Erythroblast (primary cell): ENCODE results near the gene ADA.
A peak's percentile ranks its signal among the peaks of the same experiment; 100 is the strongest.
"Not testable (repeated sequence)": the region's sequence is repeated elsewhere in the genome, so short reads cannot be mapped to it uniquely, and the experiment has no call there.

Experiments
- DNase-seq, 2 experiments: peaks; one replicate each; lab custom pipeline; 2025; lab: John Stamatoyannopoulos, UW
- GATA1 ChIP-seq: IDR thresholded peaks from 2 replicates; pipeline ENCODE4 v1.6.1; 2011; ENCODE audit warnings: low read depth, mild to moderate bottlenecking, control low read depth, low read length, moderate library complexity
- POLR2A ChIP-seq: IDR thresholded peaks from 2 replicates; pipeline ENCODE4 v1.6.1; 2011; ENCODE audit warnings: mild to moderate bottlenecking, low read length

Gene ADA

GRCh38 chr20:44651684-44652423 lies at the start of gene ADA:
ADA (minus strand) TSS chr20:44651699; CDS start chr20:44651607, 92 bp downstream.
- no peak for TF ChIP-seq GATA1
- TF ChIP-seq POLR2A, result no peak
- peak; percentile 44 to 55 for DNase-seq

GRCh38 chr20:44700306-44700705 lies 48.8 kb upstream of the ADA start:
- DNase-seq, result no peak
- TF ChIP-seq POLR2A (no peak), GATA1 (no peak)

GRCh38 chr20:44698351-44698750 lies 46.9 kb upstream of the ADA start:
- no peak for DNase-seq
- TF ChIP-seq POLR2A (no peak), GATA1 (no peak)

GRCh38 chr20:44697041-44697440 lies 45.5 kb upstream of the ADA start:
- DNase-seq, result not testable (repeated sequence)

- no peak for DNase-seq
- no peak for TF ChIP-seq GATA1
- TF ChIP-seq POLR2A, result no peak
Measured at GRCh38 chr20:44696315-44696714, 44.8 kb upstream of the ADA start.

- no peak for TF ChIP-seq POLR2A
- TF ChIP-seq GATA1, result no peak
Measured at GRCh38 chr20:44695674-44696300, 44.3 kb upstream of the ADA start.

GRCh38 chr20:44695295-44695673 lies 43.8 kb upstream of the ADA start:
- no peak for DNase-seq
- TF ChIP-seq GATA1 (no peak), POLR2A (no peak)

More at GRCh38 chr20:44695674-44696300, 44.3 kb upstream of the ADA start:
- DNase-seq, result no peak

- no peak for DNase-seq
- TF ChIP-seq GATA1 (no peak), POLR2A (no peak)
Measured at GRCh38 chr20:44694159-44694558, 42.7 kb upstream of the ADA start.

GRCh38 chr20:44693627-44694026 lies 42.1 kb upstream of the ADA start:
- DNase-seq, result no peak
- TF ChIP-seq GATA1, result no peak
- no peak for TF ChIP-seq POLR2A

GRCh38 chr20:44692932-44693480 lies 41.5 kb upstream of the ADA start:
- DNase-seq, result no peak
- TF ChIP-seq GATA1, result no peak
- no peak for TF ChIP-seq POLR2A

- DNase-seq, result no peak
- TF ChIP-seq POLR2A (no peak), GATA1 (no peak)
Measured at GRCh38 chr20:44691424-44692423, 40.2 kb upstream of the ADA start.

GRCh38 chr20:44690781-44691423 lies 39.4 kb upstream of the ADA start:
- no peak for TF ChIP-seq POLR2A
- DNase-seq, result no peak

GRCh38 chr20:44689809-44690208 lies 38.3 kb upstream of the ADA start:
- TF ChIP-seq POLR2A, result no peak
- no peak for TF ChIP-seq GATA1
- no peak for DNase-seq
